Prostate gland (tissue), 2 donors: Measurements from ENCODE around the gene APBA1.

Experiments
- POLR2A ChIP-seq: fragments of 450-650 bp; IDR thresholded peaks from one replicate; pipeline ENCODE4 v1.6.1; 2016; ENCODE audit warnings: antibody characterized with exemption, mild to moderate bottlenecking
- POLR2AphosphoS5 ChIP-seq: sonication (generic); formaldehyde crosslinking; IDR thresholded peaks from one replicate; pipeline ENCODE4 v1.6.1; 2017; ENCODE audit warnings: antibody characterized with exemption
- TF ChIP-seq, protein P1 (sequence below), 4 experiments: fragments of 200-600 bp in 2 of 4; fragments of 450-650 bp in 2 of 4; sonication (generic) in 2 of 4; IDR thresholded peaks; 1 replicate in 3 of 4; 2 replicates in 1 of 4; pipeline ENCODE4 v1.5.1; 2016 to 2019; ENCODE audit warnings: antibody characterized with exemption in 4 of 4, mild to moderate bottlenecking in 2 of 4, moderate library complexity in 2 of 4

DNA sequence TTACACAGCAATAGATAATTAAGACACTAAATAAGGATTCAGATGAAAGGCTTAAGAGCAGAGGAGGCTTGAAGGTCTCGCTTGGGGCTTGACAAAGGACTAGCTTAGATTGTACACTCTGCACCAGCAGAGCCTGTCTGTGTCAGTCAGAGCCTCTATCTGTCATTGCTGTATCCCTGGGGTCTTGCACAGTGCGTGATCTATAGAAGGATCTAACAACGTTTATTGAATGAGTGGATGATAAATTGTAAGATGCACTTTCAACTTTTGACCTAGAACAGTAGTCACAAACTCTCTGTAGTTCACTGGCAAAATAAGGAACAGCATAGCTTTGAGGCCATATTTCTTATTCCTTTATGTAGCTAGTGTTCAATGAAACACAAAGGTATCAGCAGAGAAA lies 173.7 kb downstream of the APBA1 start:
- TF ChIP-seq POLR2AphosphoS5 (no peak), POLR2A (no peak)
- TF ChIP-seq, protein P1, sequence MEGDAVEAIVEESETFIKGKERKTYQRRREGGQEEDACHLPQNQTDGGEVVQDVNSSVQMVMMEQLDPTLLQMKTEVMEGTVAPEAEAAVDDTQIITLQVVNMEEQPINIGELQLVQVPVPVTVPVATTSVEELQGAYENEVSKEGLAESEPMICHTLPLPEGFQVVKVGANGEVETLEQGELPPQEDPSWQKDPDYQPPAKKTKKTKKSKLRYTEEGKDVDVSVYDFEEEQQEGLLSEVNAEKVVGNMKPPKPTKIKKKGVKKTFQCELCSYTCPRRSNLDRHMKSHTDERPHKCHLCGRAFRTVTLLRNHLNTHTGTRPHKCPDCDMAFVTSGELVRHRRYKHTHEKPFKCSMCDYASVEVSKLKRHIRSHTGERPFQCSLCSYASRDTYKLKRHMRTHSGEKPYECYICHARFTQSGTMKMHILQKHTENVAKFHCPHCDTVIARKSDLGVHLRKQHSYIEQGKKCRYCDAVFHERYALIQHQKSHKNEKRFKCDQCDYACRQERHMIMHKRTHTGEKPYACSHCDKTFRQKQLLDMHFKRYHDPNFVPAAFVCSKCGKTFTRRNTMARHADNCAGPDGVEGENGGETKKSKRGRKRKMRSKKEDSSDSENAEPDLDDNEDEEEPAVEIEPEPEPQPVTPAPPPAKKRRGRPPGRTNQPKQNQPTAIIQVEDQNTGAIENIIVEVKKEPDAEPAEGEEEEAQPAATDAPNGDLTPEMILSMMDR (IDR thresholded peaks at IDR 0.05), result no peak
